Fibroblast of lung (primary cell): ENCODE results near the gene FAM185A. TPM values are rescaled to one million over a fixed set of nuclear protein-coding genes. Genes with fewer than 3 reads are reported as not detected.

Experiments
- DNase-seq, 2 donors: peaks; one replicate each; pipeline versions ENCODE4 v3.0.0 to v3.0.0-alpha.2; 2010; ENCODE audit warnings: low read depth in 2 of 2
- H2AFZ ChIP-seq: 2 replicates; pipeline ENCODE4 v1.5.1; 2012; ENCODE audit warnings: low read length, control low read depth, inconsistent platforms
- H3K27ac ChIP-seq: 2 replicates; pipeline ENCODE4 v1.5.1; 2011; ENCODE audit warnings: low read length, control low read depth; ENCODE audit not compliant: insufficient read depth
- H3K27me3 ChIP-seq: 2 replicates; pipeline ENCODE4 v1.5.1; 2011; ENCODE audit warnings: mild to moderate bottlenecking, low read length; ENCODE audit not compliant: control insufficient read depth, insufficient read depth
- H3K36me3 ChIP-seq: 2 replicates; pipeline ENCODE4 v1.5.1; 2011; ENCODE audit warnings: low read length; ENCODE audit not compliant: control insufficient read depth, insufficient read depth
- H3K4me1 ChIP-seq: 2 replicates; pipeline ENCODE4 v1.5.1; 2011; ENCODE audit warnings: low read length; ENCODE audit not compliant: control insufficient read depth, insufficient read depth; ENCODE audit errors: extremely low read depth
- H3K4me2 ChIP-seq: 2 replicates; pipeline ENCODE4 v1.5.1; 2011; ENCODE audit warnings: low read length, control low read depth; ENCODE audit not compliant: insufficient read depth; ENCODE audit errors: extremely low read depth
- H3K4me3 ChIP-seq, 4 experiments: fragments of 200-600 bp in 1 of 4; sonication (generic) in 1 of 4; replicated peaks in 1 of 4; 2 replicates each; pipeline ENCODE4 v1.5.1; 2011 to 2016; ENCODE audit warnings: low read length in 4 of 4, low read depth in 3 of 4, mild to moderate bottlenecking in 3 of 4, control low read depth in 2 of 4, inconsistent platforms in 1 of 4, mixed read lengths in 1 of 4; ENCODE audit not compliant: insufficient read depth in 1 of 4; ENCODE audit errors: control extremely low read depth in 1 of 4
- H3K79me2 ChIP-seq: 2 replicates; pipeline ENCODE4 v1.5.1; 2012; ENCODE audit warnings: mild to moderate bottlenecking, low read length, inconsistent platforms; ENCODE audit not compliant: control insufficient read depth, insufficient read depth
- H3K9ac ChIP-seq: 2 replicates; pipeline ENCODE4 v1.5.1; 2011; ENCODE audit warnings: mild to moderate bottlenecking, low read length, control low read depth; ENCODE audit not compliant: insufficient read depth
- H3K9me3 ChIP-seq: 2 replicates; pipeline ENCODE4 v1.5.1; 2012; ENCODE audit warnings: low read depth, low read length; ENCODE audit not compliant: control insufficient read depth, insufficient read depth
- H4K20me1 ChIP-seq: 2 replicates; pipeline ENCODE4 v1.5.1; 2011; ENCODE audit warnings: low read length; ENCODE audit not compliant: control insufficient read depth, insufficient read depth; ENCODE audit errors: extremely low read depth
- CTCF ChIP-seq, 2 donors: IDR thresholded peaks in 1 of 2; conservative IDR thresholded peaks in 1 of 2; 1 replicate in 1 of 2; 2 replicates in 1 of 2; pipeline ENCODE4 v1.5.1; 2011 to 2012; ENCODE audit warnings: low read length in 2 of 2, control low read depth in 1 of 2, inconsistent platforms in 1 of 2, low read depth in 1 of 2, mild to moderate bottlenecking in 1 of 2
- EZH2 ChIP-seq: IDR thresholded peaks from 2 replicates; pipeline ENCODE4 v1.5.1; 2012; ENCODE audit warnings: low read length, control low read depth, mild to moderate bottlenecking; ENCODE audit errors: missing control alignments
- polyA plus RNA-seq, 2 donors: library from polyadenylated mRNA; depleted of rRNA in 1 of 2; stranded (reverse) in 1 of 2; unstranded in 1 of 2; fragments of >200 nt; gene quantifications; 2 replicates each; pipeline ENCODE4 v1.2.1, GENCODE V29; 2011 to 2012; ENCODE audit warnings: missing spikeins in 1 of 2
- total RNA-seq: library from RNA; depleted of rRNA; stranded (reverse); fragments of >200 nt; gene quantifications from 2 replicates; pipeline ENCODE4 v1.2.1, GENCODE V29; 2014

FAM185A gene
- total and polyA plus RNA-seq, 2 donors (not counting 1 experiment from before 2014, with no cell fraction given) = 4.0 to 9.9 TPM

- Histone ChIP-seq H3K79me2 (no peaks in the 10 kb centered on the region), H3K4me1 (peaks cover 8% of the 10 kb centered on the region), H4K20me1 (no peaks in the 10 kb centered on the region), H3K4me3 (no peak overlapping the region), H2AFZ (no peak overlapping the region), H3K36me3 (no peaks in the 10 kb centered on the region), H3K4me2 (no peak overlapping the region), H3K9ac (no peak overlapping the region), H3K27me3 (no peaks in the 10 kb centered on the region), H3K9me3 (no peaks in the 10 kb centered on the region), H3K27ac (no peak overlapping the region)
- peak in 1 of 2 donors; percentile 24 for DNase-seq
- no peak for TF ChIP-seq EZH2
- no peak for TF ChIP-seq CTCF (conservative IDR thresholded peaks at IDR 0.05 in 1 of 2, IDR thresholded peaks at IDR 0.05 in 1 of 2; ENCODE audit: low read depth in 1 of 2, low read length in 2 of 2)
These were observed 62.1 kb downstream of the FAM185A start for GRCh38 chr7:102810916-102811315.

- Histone ChIP-seq H3K9ac (no peak overlapping the region), H3K4me1 (peaks cover 8% of the 10 kb centered on the region), H3K9me3 (no peaks in the 10 kb centered on the region), H3K79me2 (no peaks in the 10 kb centered on the region), H3K27me3 (no peaks in the 10 kb centered on the region), H3K27ac (no peak overlapping the region), H4K20me1 (no peaks in the 10 kb centered on the region), H2AFZ (no peak overlapping the region), H3K4me3 (no peak overlapping the region), H3K36me3 (no peaks in the 10 kb centered on the region), H3K4me2 (no peak overlapping the region)
- DNase-seq = no peak
- TF ChIP-seq EZH2 (no peak), CTCF (conservative IDR thresholded peaks at IDR 0.05 in 1 of 2, IDR thresholded peaks at IDR 0.05 in 1 of 2; ENCODE audit: low read depth in 1 of 2, low read length in 2 of 2) (no peak)
These were observed 63.3 kb downstream of the FAM185A start for GRCh38 chr7:102811942-102812678.

GRCh38 chr7:102813191-102814024, 64.6 kb downstream of the FAM185A start:
- H3K4me3 ChIP-seq = no peak overlapping the region
- H2AFZ ChIP-seq = no peak overlapping the region
- peaks cover 8% of the 10 kb centered on the region for H3K4me1 ChIP-seq
- H3K79me2 ChIP-seq = no peaks in the 10 kb centered on the region
- H3K9me3 ChIP-seq = no peaks in the 10 kb centered on the region
- H3K9ac ChIP-seq = no peak overlapping the region
- no peak overlapping the region for H3K27ac ChIP-seq
- H4K20me1 ChIP-seq = no peaks in the 10 kb centered on the region
- no peaks in the 10 kb centered on the region for H3K27me3 ChIP-seq
- DNase-seq = no peak
- H3K4me2 ChIP-seq = no peak overlapping the region
- TF ChIP-seq CTCF (conservative IDR thresholded peaks at IDR 0.05 in 1 of 2, IDR thresholded peaks at IDR 0.05 in 1 of 2; ENCODE audit: low read depth in 1 of 2, low read length in 2 of 2) (no peak), EZH2 (no peak)
- no peaks in the 10 kb centered on the region for H3K36me3 ChIP-seq
